Urinary bladder (tissue), 4 donors: ENCODE data around the gene ATRNL1. TPM values are rescaled to one million over a fixed set of nuclear protein-coding genes. Genes with fewer than 3 reads are reported as not detected.

Experiments
- DNase-seq: peaks from one replicate; pipeline ENCODE4 v3.0.0-alpha.2; 2015; ENCODE audit errors: extremely low spot score
- H3K27ac ChIP-seq: one replicate; pipeline ENCODE4 v1.5.1; 2013; ENCODE audit warnings: low read depth, mild to moderate bottlenecking, moderate library complexity
- H3K36me3 ChIP-seq: one replicate; pipeline ENCODE4 v1.6.1; 2013; ENCODE audit warnings: mild to moderate bottlenecking, moderate library complexity; ENCODE audit not compliant: insufficient read depth
- H3K4me1 ChIP-seq: one replicate; pipeline ENCODE4 v1.6.1; 2013; ENCODE audit warnings: mild to moderate bottlenecking, moderate library complexity; ENCODE audit not compliant: insufficient read depth
- H3K4me3 ChIP-seq: one replicate; pipeline ENCODE4 v1.5.1; 2013; ENCODE audit warnings: low read depth, low read length
- WGBS: extraction: QIAGEN DNeasy Blood & Tissue Kit; methylation state at CpG from one replicate; pipeline ENCODE4 v1.1.7; 2013; 5-methylcytosine and 5-hydroxymethylcytosine counted together
- polyA plus RNA-seq: library from polyadenylated mRNA; stranded (reverse); fragments of 200-250 nt; gene quantifications from one replicate; pipeline ENCODE4 v1.2.3, GENCODE V29; 2013
- total RNA-seq: library from RNA; depleted of rRNA; stranded (reverse); fragments of >200 nt; gene quantifications from one replicate; pipeline ENCODE4 v1.2.3, GENCODE V29; 2014
- donor health status: healthy with polysubstance abuse.
- donor health status: healthy.

Gene ATRNL1
- total and polyA plus RNA-seq, 2 donors = 1.9 to 153 TPM

DNA sequence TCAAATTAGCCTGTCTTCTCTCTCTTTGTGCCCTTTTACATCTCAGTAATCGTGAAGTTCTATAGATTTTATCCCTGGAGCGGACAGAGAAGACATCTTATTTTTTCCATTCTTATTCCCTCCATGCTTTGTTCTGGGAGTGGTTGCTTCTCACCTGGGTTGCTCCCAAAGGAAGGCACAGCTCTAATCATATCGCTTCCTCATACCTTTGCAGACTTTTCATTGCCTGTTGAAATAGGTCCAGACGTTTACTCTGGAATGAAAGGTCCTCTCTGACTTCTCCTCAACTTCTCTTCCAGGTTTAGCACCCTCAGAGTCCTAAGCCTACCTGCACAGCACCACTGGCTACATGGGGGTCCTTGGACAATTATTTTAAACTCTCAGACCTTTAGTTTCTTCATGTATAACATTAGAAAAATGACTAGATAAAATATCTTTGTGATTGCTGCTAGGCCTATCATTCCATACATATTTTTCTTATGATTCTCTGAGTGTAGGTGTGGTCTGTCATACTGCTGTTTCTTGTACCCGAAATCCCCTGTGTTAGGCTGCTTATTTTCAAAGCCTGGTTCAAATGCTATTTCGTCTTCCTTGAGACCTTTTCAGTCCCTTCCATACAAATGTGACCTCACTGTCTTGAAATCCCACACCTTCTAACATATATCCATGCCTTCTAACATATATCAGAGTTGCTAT is 761.7 kb downstream of the ATRNL1 start:
- Histone ChIP-seq H3K4me1 (no peaks in the 10 kb centered on the region), H3K4me3 (no peak overlapping the region), H3K27ac (no peak overlapping the region), H3K36me3 (no peaks in the 10 kb centered on the region)
- DNase-seq = no peak
- WGBS = 78% methylated on average over 6 of the region's 6 CpGs

DNA sequence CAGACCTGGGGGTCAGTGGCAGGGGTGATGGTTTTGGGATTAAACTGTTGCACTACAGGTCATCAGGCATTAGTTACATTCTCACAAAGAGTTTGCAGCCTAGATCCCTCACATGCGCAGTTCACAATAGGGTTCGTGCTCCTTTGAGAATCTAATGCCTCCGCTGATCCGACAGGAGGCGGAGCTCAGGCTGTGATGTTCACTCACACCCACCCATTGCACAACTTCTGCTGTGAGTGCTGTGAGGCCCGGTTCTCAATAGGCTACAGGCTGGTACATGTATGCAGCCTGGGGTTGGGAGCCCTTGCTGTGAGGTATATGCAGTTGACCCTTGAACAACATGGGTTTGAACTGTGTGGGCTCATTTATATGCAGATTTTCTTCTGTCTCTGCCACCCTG is 763.4 kb downstream of the ATRNL1 start:
- 85% methylated on average over 6 of the region's 6 CpGs for WGBS
- H3K27ac ChIP-seq = no peak overlapping the region
- H3K4me1 ChIP-seq = no peaks in the 10 kb centered on the region
- DNase-seq = no peak
- H3K4me3 ChIP-seq = no peak overlapping the region
- H3K36me3 ChIP-seq = no peaks in the 10 kb centered on the region

DNA sequence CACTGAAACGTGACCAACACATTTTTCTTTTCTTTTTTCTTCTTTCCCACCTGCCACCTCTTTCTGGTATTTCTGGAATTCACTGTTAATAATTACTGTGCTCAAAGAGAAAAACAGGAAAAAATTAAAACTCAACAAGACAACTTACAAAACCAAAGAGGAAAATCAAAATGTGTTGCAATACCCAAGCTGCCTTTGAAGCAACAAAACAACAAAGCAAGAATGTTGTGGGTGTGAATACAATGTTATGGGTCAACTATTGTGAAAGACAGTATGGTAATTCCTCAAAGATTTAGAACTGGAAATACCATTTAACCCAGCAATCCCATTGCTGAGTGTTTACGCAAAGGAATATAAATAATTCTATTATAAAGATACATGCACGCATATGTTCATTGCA is 764.7 kb downstream of the ATRNL1 start:
- 78% methylated on average over 3 of the region's 3 CpGs for WGBS
- Histone ChIP-seq H3K4me3 (no peak overlapping the region), H3K36me3 (no peaks in the 10 kb centered on the region), H3K4me1 (no peaks in the 10 kb centered on the region), H3K27ac (no peak overlapping the region)
- DNase-seq = no peak

- no peak overlapping the region for H3K27ac ChIP-seq
- no peak for DNase-seq
- H3K4me3 ChIP-seq = no peak overlapping the region
- H3K4me1 ChIP-seq = no peaks in the 10 kb centered on the region
- 79% methylated on average over 1 of the region's 1 CpG for WGBS
- no peaks in the 10 kb centered on the region for H3K36me3 ChIP-seq
These were observed 767.3 kb downstream of the ATRNL1 start for GRCh38 chr10:115860182-115861107.

DNA sequence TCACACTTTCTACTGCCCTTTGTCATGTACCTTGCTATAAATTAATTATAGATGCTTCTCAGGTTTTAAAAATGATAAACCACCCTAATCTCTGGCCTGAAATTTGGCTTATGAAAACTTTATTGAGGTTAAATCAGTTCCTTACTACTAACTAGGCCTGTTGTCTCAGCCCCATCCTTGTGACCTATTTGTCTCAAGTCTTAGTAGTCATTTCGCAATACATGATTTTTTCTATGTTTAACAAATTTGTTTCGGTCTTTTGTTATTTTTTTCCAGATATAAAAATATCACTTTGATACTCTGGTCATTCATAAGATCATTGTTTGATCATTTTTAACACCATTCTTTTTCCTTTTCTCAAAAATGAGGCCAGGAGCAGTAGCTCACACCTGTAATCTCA is 768.3 kb downstream of the ATRNL1 start:
- 87% methylated on average over 2 of the region's 2 CpGs for WGBS
- H3K36me3 ChIP-seq = no peaks in the 10 kb centered on the region
- no peak for DNase-seq
- no peak overlapping the region for H3K4me3 ChIP-seq
- no peak overlapping the region for H3K27ac ChIP-seq
- no peaks in the 10 kb centered on the region for H3K4me1 ChIP-seq

GRCh38 chr10:115861864-115862263 is 768.7 kb downstream of the ATRNL1 start:
- no peak for DNase-seq
- Histone ChIP-seq H3K36me3 (no peaks in the 10 kb centered on the region), H3K27ac (no peak overlapping the region), H3K4me1 (no peaks in the 10 kb centered on the region), H3K4me3 (no peak overlapping the region)
- 100% methylated on average over 1 of the region's 1 CpG for WGBS

- WGBS = 95% methylated on average over 1 of the region's 1 CpG
- Histone ChIP-seq H3K27ac (no peak overlapping the region), H3K4me3 (no peak overlapping the region), H3K4me1 (no peaks in the 10 kb centered on the region), H3K36me3 (no peaks in the 10 kb centered on the region)
- no peak for DNase-seq
These were observed 773.0 kb downstream of the ATRNL1 start for GRCh38 chr10:115866174-115866573.

- no peak overlapping the region for H3K4me3 ChIP-seq
These were observed 773.5 kb downstream of the ATRNL1 start for GRCh38 chr10:115866691-115867090.

DNA sequence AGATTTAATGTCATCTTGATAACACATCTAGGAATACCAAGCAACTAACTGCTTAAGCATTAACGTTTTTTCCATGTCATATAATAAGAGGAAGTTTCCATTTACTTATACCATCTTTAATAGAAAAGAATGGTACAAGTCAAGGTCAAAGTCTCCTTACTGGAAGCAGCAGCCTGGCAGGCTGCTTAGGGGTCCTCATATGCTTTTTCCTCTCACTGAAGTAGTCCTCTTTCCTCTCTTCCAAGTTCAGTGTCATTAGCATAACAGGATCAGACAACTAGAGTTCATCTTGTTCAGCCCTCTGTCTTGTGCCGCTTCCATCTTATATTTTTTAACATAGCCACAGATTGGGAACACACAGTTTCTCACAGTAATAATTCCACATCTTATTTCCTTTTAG is 774.1 kb downstream of the ATRNL1 start:
- Histone ChIP-seq H3K36me3 (no peaks in the 10 kb centered on the region), H3K27ac (no peak overlapping the region), H3K4me3 (no peak overlapping the region), H3K4me1 (no peaks in the 10 kb centered on the region)
- no peak for DNase-seq
- 59% methylated on average over 2 of the region's 2 CpGs for WGBS

More at GRCh38 chr10:115866691-115867090, 773.5 kb downstream of the ATRNL1 start:
- no peak for DNase-seq
- Histone ChIP-seq H3K27ac (no peak overlapping the region), H3K36me3 (no peaks in the 10 kb centered on the region), H3K4me1 (no peaks in the 10 kb centered on the region)
- WGBS = 87% methylated on average over 4 of the region's 4 CpGs

- H3K4me1 ChIP-seq = no peaks in the 10 kb centered on the region
- DNase-seq = no peak
- no peak overlapping the region for H3K27ac ChIP-seq
- WGBS = 89% methylated on average over 1 of the region's 1 CpG
- H3K36me3 ChIP-seq = no peaks in the 10 kb centered on the region
- no peak overlapping the region for H3K4me3 ChIP-seq
These were observed 778.7 kb downstream of the ATRNL1 start for GRCh38 chr10:115871855-115872254.

DNA sequence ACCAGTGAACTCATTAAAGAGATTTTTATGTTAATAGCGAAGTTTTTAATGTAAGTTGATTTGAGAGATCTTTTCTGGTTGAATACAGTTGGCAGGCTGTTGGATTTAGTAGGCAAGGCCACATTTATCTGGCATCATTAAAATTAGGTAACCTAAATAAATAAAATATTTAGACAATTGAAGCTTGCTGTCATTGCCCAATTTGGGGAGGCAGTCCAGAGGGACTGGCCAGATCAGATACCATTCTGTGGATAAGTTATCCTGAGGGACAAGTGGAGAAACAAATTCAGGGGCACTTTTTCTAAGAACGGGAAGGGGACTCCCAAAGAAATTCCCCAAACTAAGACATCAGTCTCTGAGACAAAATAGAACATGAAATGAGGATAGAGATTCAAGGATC is 782.0 kb downstream of the ATRNL1 start:
- Histone ChIP-seq H3K36me3 (no peaks in the 10 kb centered on the region), H3K4me1 (no peaks in the 10 kb centered on the region), H3K27ac (no peak overlapping the region), H3K4me3 (no peak overlapping the region)
- 94% methylated on average over 2 of the region's 2 CpGs for WGBS
- no peak for DNase-seq

DNA sequence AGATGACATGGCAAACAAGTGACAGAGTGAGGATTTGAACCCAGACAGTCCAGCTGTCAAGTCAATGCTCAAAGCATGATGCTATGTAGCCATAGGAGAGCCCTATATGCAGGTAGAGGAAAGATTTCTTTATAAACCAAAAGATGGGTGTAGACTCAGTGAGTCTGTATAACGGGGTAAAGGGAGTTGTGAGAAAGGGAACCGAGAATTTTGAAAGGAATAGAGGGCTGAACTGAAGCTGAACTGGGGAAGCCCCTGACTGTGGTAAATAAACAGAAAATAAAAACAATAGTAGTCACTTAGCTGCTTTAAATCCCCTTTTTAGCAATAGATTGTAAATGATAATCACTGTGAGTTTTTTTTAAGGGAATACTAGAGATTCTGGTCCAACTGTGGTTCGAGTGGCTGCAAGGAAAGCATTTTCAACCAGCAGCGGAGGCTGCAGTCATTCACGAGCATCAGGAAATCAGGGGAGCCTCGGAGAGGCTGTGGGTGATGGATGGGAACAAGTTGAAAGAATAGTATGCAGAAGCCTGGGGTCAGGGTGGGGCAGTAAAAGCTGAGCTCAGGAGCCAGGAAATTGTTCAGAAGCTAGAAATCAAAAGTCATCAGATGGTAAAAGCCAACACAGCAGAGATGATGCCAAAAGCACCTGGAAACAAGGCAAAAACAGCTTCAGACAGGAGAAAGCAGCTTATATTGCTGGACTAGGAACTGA is 786.4 kb downstream of the ATRNL1 start:
- Histone ChIP-seq H3K4me1 (no peaks in the 10 kb centered on the region), H3K27ac (no peak overlapping the region), H3K4me3 (no peak overlapping the region), H3K36me3 (no peaks in the 10 kb centered on the region)
- 65% methylated on average over 6 of the region's 6 CpGs for WGBS
- DNase-seq = no peak

DNA sequence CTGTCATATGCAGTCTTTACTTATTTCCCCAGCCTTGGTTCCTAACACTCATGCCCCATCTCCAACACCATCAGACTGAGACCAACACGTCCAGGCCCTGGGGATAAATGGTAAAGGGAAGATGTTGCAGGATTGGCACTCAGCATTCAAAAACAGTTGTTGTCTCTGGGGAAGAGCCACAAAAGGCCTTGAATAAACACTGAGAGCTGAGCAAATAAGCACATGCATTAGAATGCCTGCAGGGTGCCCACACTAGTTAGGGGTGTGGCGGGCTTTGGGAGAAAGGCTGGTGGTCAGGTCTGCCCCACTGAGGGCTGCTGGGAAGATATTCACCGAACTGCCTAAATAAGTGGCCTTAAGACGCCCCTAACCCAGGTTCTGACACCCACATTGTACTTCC is 788.9 kb downstream of the ATRNL1 start:
- H3K36me3 ChIP-seq = no peaks in the 10 kb centered on the region
- 85% methylated on average over 4 of the region's 4 CpGs for WGBS
- no peak overlapping the region for H3K4me3 ChIP-seq

More for the DNA sequence above, 788.9 kb downstream of the ATRNL1 start:
- no peak overlapping the region for H3K27ac ChIP-seq
- DNase-seq = no peak
- no peaks in the 10 kb centered on the region for H3K4me1 ChIP-seq
